Tibial nerve (tissue), 4 donors: Measurements from ENCODE around the gene MAMDC4. TPM values are rescaled to one million over a fixed set of nuclear protein-coding genes. Genes with fewer than 3 reads are reported as not detected.

ENCODE experiments used
- DNase-seq, 2 donors: peaks; one replicate each; pipeline ENCODE4 v3.0.0-alpha.2; 2019; ENCODE audit warnings: low spot score in 2 of 2
- H3K27ac ChIP-seq, 4 donors: fragments of 200-600 bp; sonication (generic) in 3 of 4; one replicate each; pipeline ENCODE4 v1.5.1; 2017 to 2019; ENCODE audit warnings: mild to moderate bottlenecking in 1 of 4
- H3K27me3 ChIP-seq, 2 donors: fragments of 200-600 bp; sonication (generic) in 1 of 2; one replicate each; pipeline versions ENCODE4 v1.5.1 to v1.6.0; 2017 to 2019
- H3K36me3 ChIP-seq, 3 donors: fragments of 200-600 bp; sonication (generic); one replicate each; pipeline ENCODE4 v1.5.1; 2018 to 2019
- H3K4me1 ChIP-seq, 4 donors: fragments of 200-600 bp; sonication (generic) in 3 of 4; one replicate each; pipeline ENCODE4 v1.5.1; 2017 to 2019
- H3K4me3 ChIP-seq, 4 donors: fragments of 200-600 bp; sonication (generic) in 3 of 4; one replicate each; pipeline ENCODE4 v1.5.1; 2017 to 2019; ENCODE audit warnings: mild to moderate bottlenecking in 1 of 4, moderate library complexity in 1 of 4
- H3K9me3 ChIP-seq, 4 donors: fragments of 200-600 bp; sonication (generic) in 3 of 4; one replicate each; pipeline ENCODE4 v1.5.1; 2017 to 2019
- EP300 ChIP-seq, 2 donors: sonication (generic); formaldehyde crosslinking; IDR thresholded peaks; one replicate each; pipeline ENCODE4 v1.6.1; 2017; ENCODE audit warnings: antibody characterized with exemption in 2 of 2, mild to moderate bottlenecking in 1 of 2
- POLR2A ChIP-seq, 2 donors: fragments of 450-650 bp; IDR thresholded peaks; one replicate each; pipeline ENCODE4 v1.6.1; 2017; ENCODE audit warnings: antibody characterized with exemption in 2 of 2, mild to moderate bottlenecking in 2 of 2, moderate library complexity in 2 of 2
- WGBS, 2 donors: methylation state at CpG; one replicate each; pipeline ENCODE4 v1.1.5; 2018; 5-methylcytosine and 5-hydroxymethylcytosine counted together
- total RNA-seq, 4 donors: library from RNA; depleted of rRNA; stranded (reverse); fragments of >200 nt; gene quantifications; one replicate each; pipeline ENCODE4 v1.1.0, GENCODE V29; 2016
- TF ChIP-seq, protein P1 (sequence below), 5 experiments: fragments of 200-600 bp in 3 of 5; fragments of 450-650 bp in 2 of 5; sonication (generic) in 3 of 5; IDR thresholded peaks; one replicate each; pipeline ENCODE4 v1.5.1; 2016 to 2019; ENCODE audit warnings: antibody characterized with exemption in 5 of 5, mild to moderate bottlenecking in 3 of 5, moderate library complexity in 2 of 5

MAMDC4 gene
- total RNA-seq, 4 donors from 2014 or later: 1.5 to 8.1 (median 4.4) TPM

DNA sequence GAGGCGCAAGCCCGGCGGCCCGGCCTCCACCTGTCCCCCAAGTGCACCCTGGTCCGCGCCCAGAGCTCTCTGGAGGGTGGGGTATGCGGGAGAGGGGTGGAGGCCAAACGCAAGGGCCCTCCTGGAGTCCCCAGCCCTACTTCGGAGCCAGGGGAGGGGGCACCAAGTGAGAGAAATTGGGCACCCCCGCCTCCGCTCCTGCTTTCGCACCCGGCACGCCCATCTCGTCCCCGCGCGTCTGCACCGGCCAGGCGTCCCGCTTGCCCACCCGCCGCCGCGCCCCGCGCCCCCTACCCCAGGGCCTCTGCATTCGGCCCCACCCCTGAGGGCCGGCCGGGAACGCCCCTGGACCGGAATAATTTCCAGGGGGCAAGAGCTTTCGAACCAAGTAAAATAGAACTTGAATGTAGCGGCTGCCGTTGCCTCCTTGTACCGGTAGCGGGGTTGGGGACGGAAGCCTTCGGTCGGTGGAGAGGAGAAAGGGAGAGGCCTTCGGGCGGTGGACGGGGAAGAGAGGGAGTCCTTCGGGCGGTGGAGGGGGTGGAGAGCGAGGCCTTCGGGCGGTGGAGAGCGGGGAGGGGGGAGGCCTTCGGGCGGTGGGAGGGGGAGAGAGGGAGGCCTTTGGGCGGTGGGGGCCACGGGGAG, 3.6 kb upstream of the MAMDC4 start:
- TF ChIP-seq, protein P1, sequence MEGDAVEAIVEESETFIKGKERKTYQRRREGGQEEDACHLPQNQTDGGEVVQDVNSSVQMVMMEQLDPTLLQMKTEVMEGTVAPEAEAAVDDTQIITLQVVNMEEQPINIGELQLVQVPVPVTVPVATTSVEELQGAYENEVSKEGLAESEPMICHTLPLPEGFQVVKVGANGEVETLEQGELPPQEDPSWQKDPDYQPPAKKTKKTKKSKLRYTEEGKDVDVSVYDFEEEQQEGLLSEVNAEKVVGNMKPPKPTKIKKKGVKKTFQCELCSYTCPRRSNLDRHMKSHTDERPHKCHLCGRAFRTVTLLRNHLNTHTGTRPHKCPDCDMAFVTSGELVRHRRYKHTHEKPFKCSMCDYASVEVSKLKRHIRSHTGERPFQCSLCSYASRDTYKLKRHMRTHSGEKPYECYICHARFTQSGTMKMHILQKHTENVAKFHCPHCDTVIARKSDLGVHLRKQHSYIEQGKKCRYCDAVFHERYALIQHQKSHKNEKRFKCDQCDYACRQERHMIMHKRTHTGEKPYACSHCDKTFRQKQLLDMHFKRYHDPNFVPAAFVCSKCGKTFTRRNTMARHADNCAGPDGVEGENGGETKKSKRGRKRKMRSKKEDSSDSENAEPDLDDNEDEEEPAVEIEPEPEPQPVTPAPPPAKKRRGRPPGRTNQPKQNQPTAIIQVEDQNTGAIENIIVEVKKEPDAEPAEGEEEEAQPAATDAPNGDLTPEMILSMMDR (IDR thresholded peaks at IDR 0.05): no peak
- TF ChIP-seq POLR2A (IDR thresholded peaks at IDR 0.05) (no peak), EP300 (IDR thresholded peaks at IDR 0.05) (no peak)

DNA sequence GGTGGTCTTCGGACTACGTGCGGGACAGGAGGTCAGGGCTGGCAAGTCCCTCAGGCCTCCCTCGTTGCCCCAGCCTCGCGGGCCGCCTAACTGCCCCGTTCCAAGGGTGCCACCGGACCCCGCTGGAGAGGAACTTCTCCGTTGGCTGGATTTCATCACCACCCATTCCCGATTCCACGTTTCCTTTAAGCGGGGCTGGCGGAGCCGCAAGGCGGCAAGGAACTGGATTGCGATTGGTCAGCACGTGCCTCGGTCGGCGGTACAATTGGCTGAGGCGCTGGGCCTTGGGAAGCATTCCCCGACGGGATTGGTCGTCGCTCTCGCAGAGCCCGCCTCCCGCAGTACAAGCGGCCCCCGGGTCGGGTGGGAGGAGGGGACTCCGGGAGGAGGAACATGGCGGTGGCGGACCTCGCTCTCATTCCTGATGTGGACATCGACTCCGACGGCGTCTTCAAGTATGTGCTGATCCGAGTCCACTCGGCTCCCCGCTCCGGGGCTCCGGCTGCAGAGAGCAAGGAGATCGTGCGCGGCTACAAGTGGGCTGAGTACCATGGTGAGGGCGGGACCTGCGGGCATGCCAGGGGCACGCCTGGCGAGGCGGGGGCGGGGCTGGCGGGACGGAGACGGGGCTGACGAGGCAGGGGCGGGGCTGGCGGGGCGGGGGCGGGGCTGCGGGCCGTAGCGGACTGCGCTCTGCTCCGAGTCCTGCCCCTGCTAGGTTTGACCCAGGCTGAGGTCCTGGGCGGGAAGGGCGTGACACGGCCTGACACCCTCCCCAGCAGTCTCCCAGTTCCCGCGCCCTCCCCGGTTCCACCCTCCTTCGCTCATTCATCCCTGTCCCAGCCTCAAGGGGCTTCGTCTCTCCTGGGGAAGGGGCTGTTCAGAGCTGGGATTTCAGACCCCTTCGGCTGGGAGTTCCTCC, 2.8 kb upstream of the MAMDC4 start, which contains the start of gene PHPT1:
Gene PHPT1, plus strand, starts transcription at position 372 of the 922 bp plus-strand sequence. Its CDS starts 22 bp downstream, at position 394.
- DNase-seq: peak; percentile 97
- peak within 1 kb of the TSS; percentile 74 to 94 (median 86) for H3K27ac ChIP-seq
- WGBS, 2 donors: 1% methylated on average over 22 to 55 of the region's 77 CpGs
- peak within 1 kb of the TSS; percentile 51 to 85 (median 72) for H3K4me3 ChIP-seq
- H3K9me3 ChIP-seq: no peaks in the 10 kb centered on the region
- H3K36me3 ChIP-seq: peaks cover 0 to 17% (median 0%) of the 10 kb centered on the region in 3 donors
- H3K4me1 ChIP-seq: peaks cover 0 to 67% (median 21%) of the 10 kb centered on the region in 4 donors
- TF ChIP-seq POLR2A (IDR thresholded peaks at IDR 0.05) (peak; percentile 55 to 84), EP300 (IDR thresholded peaks at IDR 0.05) (peak; percentile 41 to 94)
- TF ChIP-seq, protein P1 (IDR thresholded peaks at IDR 0.05): peak in 2 of 5 experiments; percentile 27 to 63
- peaks cover 3 to 28% of the 10 kb centered on the region in 2 donors for H3K27me3 ChIP-seq

More for the DNA sequence above, 3.6 kb upstream of the MAMDC4 start:
- 1 to 5% methylated on average over 26 to 44 of the region's 53 CpGs for WGBS, 2 donors
- Histone ChIP-seq H3K4me3 (peak overlapping the region; percentile 51 to 85 (median 72)), H3K9me3 (no peaks in the 10 kb centered on the region), H3K27ac (peak overlapping the region; percentile 74 to 94 (median 86)), H3K4me1 (peaks cover 0 to 75% (median 29%) of the 10 kb centered on the region in 4 donors), H3K27me3 (peaks cover 3 to 36% of the 10 kb centered on the region in 2 donors), H3K36me3 (peaks cover 0 to 15% (median 0%) of the 10 kb centered on the region in 3 donors)
- DNase-seq: no peak

DNA sequence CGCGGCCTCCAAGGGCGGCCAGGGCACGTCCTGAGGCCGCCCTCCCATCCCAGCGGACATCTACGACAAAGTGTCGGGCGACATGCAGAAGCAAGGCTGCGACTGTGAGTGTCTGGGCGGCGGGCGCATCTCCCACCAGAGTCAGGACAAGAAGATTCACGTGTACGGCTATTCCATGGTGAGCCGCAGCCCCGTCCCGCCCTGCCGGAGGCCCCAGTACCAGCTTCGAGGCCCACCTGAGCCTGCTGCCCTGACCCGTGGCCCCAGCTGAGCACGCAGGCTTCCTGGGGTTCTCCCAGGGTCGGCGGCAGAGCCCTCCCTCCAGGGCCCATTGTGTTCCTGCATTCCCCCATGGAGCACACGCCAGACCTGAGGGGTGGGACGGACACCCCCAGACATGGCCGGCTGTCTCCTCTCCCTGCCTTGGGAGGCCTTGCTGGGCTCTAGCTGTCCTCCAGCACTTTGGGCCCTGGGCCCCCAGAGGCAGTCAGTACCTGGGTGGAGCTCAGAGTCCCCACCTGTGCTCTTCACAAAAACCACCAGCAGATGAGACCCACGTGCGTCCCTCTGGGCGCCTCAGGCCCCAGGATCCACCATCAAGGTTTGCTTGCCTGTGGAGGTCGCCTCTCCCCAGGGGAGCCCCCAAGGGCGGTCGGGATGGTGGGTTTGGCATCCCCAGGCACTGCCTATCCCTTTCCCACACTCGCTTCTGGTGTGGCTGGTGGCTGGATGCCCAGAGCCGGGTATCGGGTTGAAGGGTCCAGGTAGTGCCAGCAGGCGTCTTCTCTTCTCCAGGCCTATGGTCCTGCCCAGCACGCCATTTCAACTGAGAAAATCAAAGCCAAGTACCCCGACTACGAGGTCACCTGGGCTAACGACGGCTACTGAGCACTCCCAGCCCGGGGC, 1.9 kb upstream of the MAMDC4 start:
- peaks cover 0 to 18% (median 0%) of the 10 kb centered on the region in 3 donors for H3K36me3 ChIP-seq
- H3K4me1 ChIP-seq: peaks cover 0 to 63% (median 20%) of the 10 kb centered on the region in 4 donors
- 60 to 61% methylated on average over 20 to 28 of the region's 43 CpGs for WGBS, 2 donors
- no peaks in the 10 kb centered on the region for H3K9me3 ChIP-seq
- TF ChIP-seq POLR2A (IDR thresholded peaks at IDR 0.05): no peak
- TF ChIP-seq, protein P1 (IDR thresholded peaks at IDR 0.05): no peak
- TF ChIP-seq EP300 (IDR thresholded peaks at IDR 0.05): no peak
- peak overlapping the region; percentile 74 to 94 (median 86) for H3K27ac ChIP-seq
- no peak for DNase-seq
- peaks cover 3 to 24% of the 10 kb centered on the region in 2 donors for H3K27me3 ChIP-seq
- H3K4me3 ChIP-seq: peak overlapping the region; percentile 51 to 85 (median 72)

DNA sequence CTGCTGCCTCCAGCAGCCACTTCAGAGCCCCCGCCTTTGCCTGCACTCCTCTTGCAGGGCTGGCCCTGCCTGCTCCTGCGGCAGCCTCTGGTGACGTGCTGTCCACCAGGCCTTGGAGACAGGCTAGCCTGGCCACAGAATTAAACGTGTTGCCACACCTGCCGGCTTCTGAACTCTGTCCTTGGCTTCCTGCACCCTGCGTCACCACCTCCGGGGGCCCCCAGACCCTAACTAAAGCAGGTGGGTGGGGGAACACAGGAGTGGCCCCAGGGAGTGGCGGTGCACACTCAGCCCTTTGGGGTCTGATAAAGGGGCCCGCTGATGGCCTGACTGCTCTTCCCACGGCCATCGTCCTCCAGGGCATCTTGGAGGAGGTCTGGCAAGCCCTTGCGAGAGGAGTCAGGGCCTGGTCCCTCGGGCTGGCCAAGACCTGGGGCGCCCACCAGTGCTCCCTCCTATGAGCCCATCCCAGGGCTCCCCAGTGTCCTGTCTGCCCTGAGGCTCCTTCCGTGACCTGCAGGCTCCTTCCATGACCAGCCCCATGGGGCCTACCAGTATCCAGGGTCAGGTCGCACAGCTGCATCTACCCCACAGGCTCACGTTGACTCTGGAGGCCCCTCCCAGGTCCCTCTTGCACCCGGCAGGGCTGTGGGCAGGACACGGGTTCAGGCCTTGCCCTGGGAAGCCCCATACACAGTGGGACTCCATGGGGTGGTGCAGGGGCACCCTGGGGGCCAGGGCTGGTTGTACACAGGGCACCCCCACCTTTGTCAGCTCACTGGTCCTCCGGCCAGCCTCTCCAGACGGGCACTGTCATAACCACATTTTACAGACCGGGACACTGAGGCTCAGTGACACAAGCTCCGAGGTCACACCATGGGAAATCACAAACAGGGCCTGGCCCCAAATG, 1.0 kb upstream of the MAMDC4 start:
- peaks cover 0 to 18% (median 0%) of the 10 kb centered on the region in 3 donors for H3K36me3 ChIP-seq
- TF ChIP-seq POLR2A (IDR thresholded peaks at IDR 0.05) (no peak), EP300 (IDR thresholded peaks at IDR 0.05) (no peak)
- TF ChIP-seq, protein P1 (IDR thresholded peaks at IDR 0.05): no peak
- no peak for DNase-seq
- H3K27ac ChIP-seq: peak overlapping the region in 1 of 4 donors; percentile 91
- no peak overlapping the region for H3K4me3 ChIP-seq
- WGBS, 2 donors: 71 to 76% methylated on average over 11 to 20 of the region's 23 CpGs
- H3K4me1 ChIP-seq: peaks cover 0 to 55% (median 20%) of the 10 kb centered on the region in 4 donors
- H3K27me3 ChIP-seq: peaks cover 0 to 16% of the 10 kb centered on the region in 2 donors
- no peaks in the 10 kb centered on the region for H3K9me3 ChIP-seq
